Stomach (tissue), 9 donors: ENCODE results near the gene ZNF280B. TPM values are rescaled to one million over a fixed set of nuclear protein-coding genes. Genes with fewer than 3 reads are reported as not detected.

Experiments used
- DNase-seq, 2 donors: peaks; one replicate each; pipeline versions ENCODE4 v3.0.0 to v3.0.0-alpha.2; 2013 to 2019
- H3K27ac ChIP-seq, 5 donors: fragments of 200-600 bp in 4 of 5; sonication (generic) in 4 of 5; one replicate each; pipeline ENCODE4 v1.5.1; 2013 to 2019; ENCODE audit warnings: mild to moderate bottlenecking in 1 of 5, moderate library complexity in 1 of 5
- H3K27me3 ChIP-seq, 3 donors: fragments of 200-600 bp; sonication (generic); one replicate each; pipeline ENCODE4 v1.5.1; 2017 to 2019; ENCODE audit warnings: mixed run types in 1 of 3
- H3K36me3 ChIP-seq, 4 donors: fragments of 200-600 bp; sonication (generic); 1 replicate in 3 of 4; 2 replicates in 1 of 4; pipeline ENCODE4 v1.5.1; 2016 to 2019
- H3K4me1 ChIP-seq, 4 donors: fragments of 200-600 bp; sonication (generic); one replicate each; pipeline ENCODE4 v1.5.1; 2016 to 2019
- H3K4me3 ChIP-seq, 4 donors: fragments of 200-600 bp; sonication (generic) in 3 of 4; one replicate each; pipeline ENCODE4 v1.5.1; 2016 to 2019; ENCODE audit warnings: mild to moderate bottlenecking in 1 of 4
- H3K9me3 ChIP-seq, 4 donors: fragments of 200-600 bp; sonication (generic); one replicate each; pipeline ENCODE4 v1.5.1; 2016 to 2019
- EP300 ChIP-seq: sonication (generic); formaldehyde crosslinking; IDR thresholded peaks from one replicate; pipeline ENCODE4 v1.6.1; 2017; ENCODE audit warnings: antibody characterized with exemption
- POLR2A ChIP-seq, 4 donors: fragments of 450-650 bp; IDR thresholded peaks; one replicate each; pipeline ENCODE4 v1.6.1; 2016; ENCODE audit warnings: antibody characterized with exemption in 4 of 4, control low read depth in 2 of 4, mild to moderate bottlenecking in 1 of 4, moderate library complexity in 1 of 4
- POLR2AphosphoS5 ChIP-seq, 3 donors: sonication (generic); formaldehyde crosslinking; IDR thresholded peaks; one replicate each; pipeline ENCODE4 v1.6.1; 2016; ENCODE audit warnings: antibody characterized with exemption in 3 of 3
- WGBS, 5 donors: extraction: QIAGEN DNeasy Blood & Tissue Kit in 3 of 5; methylation state at CpG; one replicate each; pipeline versions ENCODE4 v1.1.5 to v1.1.7; 2013 to 2018; 5-methylcytosine and 5-hydroxymethylcytosine counted together
- intact Hi-C: fragments of 100-400 bp; cut with DNase I; formaldehyde crosslinking; loops from one replicate; pipeline ENCODE4 v1.15.1; 2023; ENCODE audit warnings: low total_unique reads
- polyA plus RNA-seq, 3 donors: library from polyadenylated mRNA; stranded (reverse); fragments of 200-250 nt; gene quantifications; one replicate each; pipeline ENCODE4 v1.2.3, GENCODE V29; 2013
- total RNA-seq, 5 donors: library from RNA; depleted of rRNA; stranded (reverse); fragments of >200 nt; gene quantifications; one replicate each; pipeline versions ENCODE4 v1.1.0 to v1.2.3, GENCODE V29; 2014 to 2016
- TF ChIP-seq, protein P1 (sequence below), 7 experiments: fragments of 450-650 bp in 4 of 7; fragments of 200-600 bp in 3 of 7; sonication (generic) in 3 of 7; IDR thresholded peaks; one replicate each; pipeline ENCODE4 v1.5.1; 2016 to 2019; ENCODE audit warnings: antibody characterized with exemption in 7 of 7, control low read depth in 2 of 7, mild to moderate bottlenecking in 1 of 7
- donor health status: healthy with polysubstance abuse.
- donor health status: Bipolar disorder and iron deficiency.
- donor health status: healthy.

ZNF280B gene
- total and polyA plus RNA-seq, 8 donors = under 0.01 to 1.3 (median 0.15) TPM; not detected in 1

DNA sequence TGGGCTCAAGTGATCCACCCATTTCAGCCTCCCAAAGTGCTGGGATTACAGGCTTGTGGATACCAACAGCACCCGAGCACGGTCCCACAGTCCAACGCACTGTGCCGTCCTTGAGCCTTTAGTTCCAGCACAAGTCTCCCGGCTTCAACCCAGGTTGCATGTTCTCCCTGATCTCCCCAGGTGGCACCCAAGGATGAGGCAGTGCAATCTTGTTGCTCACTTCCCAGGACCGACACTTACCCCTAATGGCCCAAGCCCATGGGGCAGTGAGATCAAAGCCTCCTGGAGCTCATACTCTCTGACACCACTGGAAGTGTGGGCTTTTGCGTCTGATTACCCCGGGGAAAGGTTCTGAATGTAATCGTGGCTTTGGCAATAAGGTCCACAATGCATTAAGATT, 47.1 kb upstream of the ZNF280B start:
- no peak for DNase-seq
- 91 to 95% (median 94%) methylated on average over 9 of the region's 9 CpGs for WGBS, 5 donors
- Histone ChIP-seq H3K4me1 (no peaks in the 10 kb centered on the region), H3K27me3 (no peaks in the 10 kb centered on the region), H3K36me3 (no peaks in the 10 kb centered on the region), H3K27ac (no peak overlapping the region), H3K9me3 (no peaks in the 10 kb centered on the region), H3K4me3 (no peak overlapping the region)
- TF ChIP-seq POLR2A (IDR thresholded peaks at IDR 0.05) (no peak), POLR2AphosphoS5 (IDR thresholded peaks at IDR 0.05) (no peak), EP300 (no peak)
- TF ChIP-seq, protein P1, sequence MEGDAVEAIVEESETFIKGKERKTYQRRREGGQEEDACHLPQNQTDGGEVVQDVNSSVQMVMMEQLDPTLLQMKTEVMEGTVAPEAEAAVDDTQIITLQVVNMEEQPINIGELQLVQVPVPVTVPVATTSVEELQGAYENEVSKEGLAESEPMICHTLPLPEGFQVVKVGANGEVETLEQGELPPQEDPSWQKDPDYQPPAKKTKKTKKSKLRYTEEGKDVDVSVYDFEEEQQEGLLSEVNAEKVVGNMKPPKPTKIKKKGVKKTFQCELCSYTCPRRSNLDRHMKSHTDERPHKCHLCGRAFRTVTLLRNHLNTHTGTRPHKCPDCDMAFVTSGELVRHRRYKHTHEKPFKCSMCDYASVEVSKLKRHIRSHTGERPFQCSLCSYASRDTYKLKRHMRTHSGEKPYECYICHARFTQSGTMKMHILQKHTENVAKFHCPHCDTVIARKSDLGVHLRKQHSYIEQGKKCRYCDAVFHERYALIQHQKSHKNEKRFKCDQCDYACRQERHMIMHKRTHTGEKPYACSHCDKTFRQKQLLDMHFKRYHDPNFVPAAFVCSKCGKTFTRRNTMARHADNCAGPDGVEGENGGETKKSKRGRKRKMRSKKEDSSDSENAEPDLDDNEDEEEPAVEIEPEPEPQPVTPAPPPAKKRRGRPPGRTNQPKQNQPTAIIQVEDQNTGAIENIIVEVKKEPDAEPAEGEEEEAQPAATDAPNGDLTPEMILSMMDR (IDR thresholded peaks at IDR 0.05) = no peak
- intact Hi-C loops = no loop called here

DNA sequence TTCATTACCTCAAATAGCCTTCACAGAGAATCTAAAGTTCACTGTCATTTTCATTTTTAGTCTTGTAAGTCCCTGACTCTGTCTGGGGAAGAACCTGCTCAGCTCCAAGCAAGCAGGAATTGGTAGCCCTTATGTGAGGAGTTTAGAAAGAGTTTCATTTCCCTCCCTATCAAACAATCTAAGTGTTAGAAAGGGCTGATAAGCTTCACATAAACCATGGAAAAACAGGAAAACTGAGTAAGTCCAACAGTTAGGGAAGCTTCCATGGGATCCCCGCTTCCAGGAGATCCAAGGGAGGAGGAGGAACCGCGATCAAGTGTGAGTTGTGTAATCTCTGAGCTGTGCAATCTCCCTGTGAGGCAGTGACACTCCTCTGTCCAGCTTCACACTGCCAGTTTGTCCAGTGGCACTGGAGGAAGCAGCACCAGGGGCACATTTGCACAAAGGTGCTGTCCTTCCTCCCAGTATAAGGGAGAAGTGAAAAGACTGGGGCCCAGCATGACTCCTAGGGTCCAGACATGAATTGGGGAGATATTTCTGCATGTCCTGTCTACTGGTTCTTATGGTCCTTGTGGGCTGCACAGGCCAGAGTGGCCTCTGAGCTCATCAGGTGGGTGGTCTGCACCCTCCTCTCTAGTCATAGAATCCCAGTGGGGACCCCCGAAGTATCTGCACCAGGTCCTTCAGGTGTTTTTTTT, 46.2 kb upstream of the ZNF280B start:
- H3K36me3 ChIP-seq = no peaks in the 10 kb centered on the region
- no peaks in the 10 kb centered on the region for H3K27me3 ChIP-seq
- no peaks in the 10 kb centered on the region for H3K9me3 ChIP-seq
- H3K4me1 ChIP-seq = no peaks in the 10 kb centered on the region
- intact Hi-C loops = no loop called here
- no peak for DNase-seq
- H3K27ac ChIP-seq = no peak overlapping the region
- TF ChIP-seq POLR2AphosphoS5 (IDR thresholded peaks at IDR 0.05) (no peak), POLR2A (IDR thresholded peaks at IDR 0.05) (no peak), EP300 (no peak)
- TF ChIP-seq, protein P1 (IDR thresholded peaks at IDR 0.05) = no peak
- WGBS, 5 donors = 81 to 91% (median 86%) methylated on average over 4 of the region's 4 CpGs
- no peak overlapping the region for H3K4me3 ChIP-seq

DNA sequence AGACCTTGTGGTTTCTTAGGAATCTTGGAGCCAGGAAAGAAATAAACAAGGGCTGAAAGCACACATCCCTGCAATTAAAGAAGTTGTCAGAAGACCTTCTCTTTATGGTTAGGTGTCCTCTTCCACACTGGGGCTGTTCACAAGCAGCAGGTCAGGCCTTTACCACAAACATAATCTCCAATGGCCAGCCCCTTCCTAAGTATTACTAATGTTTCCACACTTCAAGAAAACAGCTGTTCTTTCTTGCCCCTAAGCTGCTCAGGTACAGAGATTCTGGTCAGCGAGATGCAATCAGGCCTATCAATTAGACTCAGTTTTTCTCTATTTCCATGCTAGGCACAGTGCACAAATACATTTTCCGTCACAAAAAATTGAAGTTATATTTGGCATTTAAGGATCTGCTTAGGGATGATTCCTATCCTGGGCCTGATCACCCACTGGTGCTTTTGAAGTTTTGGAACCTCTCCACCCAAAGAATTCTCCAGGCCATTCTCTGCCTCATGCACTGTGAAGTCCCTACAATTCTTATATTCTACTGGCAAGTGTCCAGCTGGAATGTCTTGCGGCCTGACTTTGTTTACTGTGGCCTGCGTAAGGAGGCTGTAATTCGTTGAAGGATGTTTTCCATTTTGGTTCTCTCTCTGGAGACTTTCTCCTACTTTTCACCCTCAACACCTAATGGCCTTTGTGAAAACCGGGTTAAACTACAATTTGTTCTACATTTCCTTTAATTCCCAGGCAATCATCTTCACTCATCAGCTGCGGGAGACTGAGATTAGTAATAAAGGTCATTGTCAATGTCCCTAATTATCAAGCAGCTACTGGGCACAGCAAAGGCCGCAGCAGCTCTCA, 45.4 kb upstream of the ZNF280B start:
- Histone ChIP-seq H3K36me3 (no peaks in the 10 kb centered on the region), H3K27ac (no peak overlapping the region), H3K4me3 (no peak overlapping the region), H3K4me1 (no peaks in the 10 kb centered on the region), H3K9me3 (no peaks in the 10 kb centered on the region), H3K27me3 (no peaks in the 10 kb centered on the region)
- intact Hi-C loops = no loop called here
- no peak for TF ChIP-seq POLR2AphosphoS5 (IDR thresholded peaks at IDR 0.05)
- no peak for TF ChIP-seq POLR2A (IDR thresholded peaks at IDR 0.05)
- TF ChIP-seq, protein P1 (IDR thresholded peaks at IDR 0.05) = no peak
- TF ChIP-seq EP300 = no peak
- WGBS, 5 donors = 50 to 55% (median 53%) methylated on average over 8 of the region's 8 CpGs
- DNase-seq = peak in 1 of 2 donors; percentile 10

DNA sequence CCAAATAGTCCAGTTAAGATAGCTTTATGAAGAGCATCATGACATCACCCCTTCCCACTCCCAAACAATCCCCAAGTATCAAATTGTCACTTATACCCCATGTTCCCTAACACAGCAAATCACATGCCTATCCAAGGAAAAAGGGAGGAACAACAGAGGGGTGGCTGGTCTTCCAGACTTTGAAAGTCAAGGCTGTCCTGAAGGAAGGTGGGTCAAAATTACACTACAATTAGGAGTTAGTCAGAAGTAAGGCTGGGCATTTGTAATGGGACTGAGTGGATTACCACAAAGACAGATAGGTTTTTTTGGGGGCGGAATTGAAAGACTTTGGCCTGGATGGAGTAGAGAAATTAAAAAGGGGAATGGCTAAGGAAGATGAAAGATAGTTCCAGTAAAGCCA, 44.6 kb upstream of the ZNF280B start:
- Histone ChIP-seq H3K36me3 (no peaks in the 10 kb centered on the region), H3K4me1 (no peaks in the 10 kb centered on the region), H3K27ac (no peak overlapping the region), H3K9me3 (no peaks in the 10 kb centered on the region), H3K4me3 (no peak overlapping the region), H3K27me3 (peaks cover 0 to under 1% (median 0%) of the 10 kb centered on the region in 3 donors)
- intact Hi-C loops = no loop called here
- 74 to 91% (median 84%) methylated on average over 1 of the region's 1 CpG for WGBS, 5 donors
- no peak for TF ChIP-seq EP300
- TF ChIP-seq, protein P1 (IDR thresholded peaks at IDR 0.05) = no peak
- TF ChIP-seq POLR2A (IDR thresholded peaks at IDR 0.05) = no peak
- no peak for TF ChIP-seq POLR2AphosphoS5 (IDR thresholded peaks at IDR 0.05)
- DNase-seq = no peak
